Iris pigment epithelial cell (primary cell): ENCODE measurements around the gene NOX4.
A peak's percentile ranks its signal among the peaks of the same experiment; 100 is the strongest.
"Not testable (repeated sequence)": the region's sequence is repeated elsewhere in the genome, so short reads cannot be mapped to it uniquely, and the experiment has no call there.

Experiments
- DNase-seq: peaks from one replicate; pipeline ENCODE4 v3.0.0-alpha.2; 2011; ENCODE audit warnings: low read depth

Gene NOX4

DNA sequence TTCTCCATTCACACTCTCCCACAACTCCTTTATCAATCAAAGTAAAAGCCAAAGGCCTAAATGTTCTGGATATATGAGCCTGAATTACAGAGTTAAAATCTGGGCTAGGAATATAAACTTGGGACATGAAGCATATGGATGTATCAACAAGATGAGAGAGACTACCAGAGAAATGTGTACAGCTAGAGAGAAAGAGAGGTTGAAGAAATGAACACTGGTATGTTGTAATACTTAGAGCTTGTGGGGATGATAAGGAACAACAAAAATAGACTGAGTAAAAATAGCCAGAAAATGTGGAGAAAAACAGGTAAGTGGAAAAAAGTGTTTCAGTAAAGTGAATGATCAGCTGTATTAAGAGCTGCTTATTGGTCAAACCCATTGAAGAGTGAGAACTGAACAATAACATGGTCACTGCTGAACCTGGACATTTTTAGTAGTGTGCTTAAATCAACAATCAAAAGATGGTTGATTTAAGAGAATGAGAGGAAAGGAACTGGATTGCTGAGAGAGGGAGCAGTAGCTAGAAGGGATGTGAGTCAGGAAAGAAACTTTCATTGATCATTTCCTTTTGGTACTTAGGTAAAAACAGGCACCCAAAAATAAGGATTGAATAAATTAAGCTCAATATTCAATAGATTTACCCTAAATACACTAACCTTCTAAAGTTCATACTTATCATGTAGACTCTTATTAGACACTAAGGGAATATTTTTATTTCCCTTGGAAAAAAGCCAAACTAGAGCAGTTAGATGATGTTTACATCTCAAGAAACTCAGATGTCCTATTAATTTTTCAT is 111.0 kb downstream of the NOX4 start:
- DNase-seq, result peak; percentile 60

DNA sequence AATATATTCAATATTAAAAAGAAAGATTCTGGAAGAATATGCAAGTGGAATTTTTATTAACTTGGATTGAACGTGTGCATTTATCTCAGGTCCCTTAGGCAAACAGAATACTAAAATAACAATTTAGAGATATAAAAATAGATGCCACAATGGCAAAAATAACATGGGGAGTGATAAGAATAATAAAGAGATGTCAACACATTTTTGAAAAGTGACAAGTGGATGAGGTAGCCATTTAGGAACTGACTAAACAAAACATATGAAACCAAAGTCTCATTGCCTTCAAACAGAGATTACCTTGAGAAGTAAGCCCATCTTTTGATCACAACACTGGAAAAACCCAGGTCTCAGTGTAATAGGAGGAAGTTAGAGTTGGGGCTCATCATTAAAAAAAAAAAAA is 112.2 kb downstream of the NOX4 start:
- peak; percentile 7 for DNase-seq

DNA sequence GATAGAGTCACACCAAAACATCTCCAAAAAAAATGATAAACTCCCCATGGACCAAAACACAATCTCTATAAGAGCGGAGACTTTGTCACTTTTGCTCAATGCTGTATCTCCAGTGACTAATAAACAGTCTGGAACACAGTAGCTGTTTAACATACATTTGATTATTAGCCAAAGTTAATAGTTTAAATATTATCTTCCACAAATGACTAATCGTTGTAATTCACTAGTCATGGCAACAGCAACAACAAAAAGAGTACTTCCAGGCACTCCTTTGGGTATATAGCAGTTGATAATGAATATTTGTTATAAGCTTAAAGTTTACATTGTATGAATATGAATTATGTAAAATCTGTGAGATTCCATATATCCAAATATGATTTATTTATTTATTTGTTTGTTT is 121.8 kb downstream of the NOX4 start:
- DNase-seq, result peak; percentile 23

GRCh38 chr11:89364856-89365255 is 126.3 kb downstream of the NOX4 start:
- DNase-seq, result not testable (repeated sequence)

- DNase-seq, result no peak
Observed at GRCh38 chr11:89361734-89362133, 129.4 kb downstream of the NOX4 start.

- not testable (repeated sequence) for DNase-seq
Observed at GRCh38 chr11:89359208-89359607, 132.0 kb downstream of the NOX4 start.

DNA sequence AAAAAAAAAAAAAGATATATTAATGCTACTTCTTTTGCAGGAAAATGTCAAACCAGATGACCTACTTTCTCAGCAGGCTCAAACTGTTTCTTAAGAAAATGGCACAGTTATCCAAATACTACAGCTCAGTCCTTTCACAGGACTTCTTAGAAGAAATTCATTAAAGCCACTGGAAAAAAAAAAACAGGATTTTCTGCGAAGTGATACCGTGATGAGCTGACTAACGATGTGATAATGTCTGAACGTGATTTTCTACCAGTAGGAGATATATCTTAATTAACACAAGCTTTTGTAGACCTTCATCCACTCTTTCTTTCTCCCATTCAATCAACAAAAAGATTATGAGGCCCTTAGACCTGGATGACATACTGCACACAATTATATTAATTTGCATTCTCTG is 132.4 kb downstream of the NOX4 start:
- DNase-seq, result no peak

DNA sequence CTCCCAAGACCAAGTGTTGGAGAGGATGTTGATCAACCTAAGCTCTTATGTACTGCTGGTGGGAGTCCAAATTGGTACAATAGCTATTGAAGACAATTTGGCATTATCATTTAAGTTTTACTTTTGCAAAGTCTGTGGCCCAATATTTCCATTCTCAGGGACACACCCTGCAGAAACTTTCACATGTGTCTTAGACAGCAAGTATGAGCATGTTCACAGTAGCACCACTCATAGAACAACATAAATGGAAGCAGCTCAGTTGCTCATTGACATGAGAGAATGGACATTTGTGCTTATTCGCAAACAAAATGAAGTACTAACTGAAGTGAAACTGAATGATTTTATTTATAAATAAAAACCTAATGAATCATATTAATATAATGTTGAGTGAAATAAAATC is 135.5 kb downstream of the NOX4 start:
- DNase-seq, result no peak

- DNase-seq, result not testable (repeated sequence)
Observed at GRCh38 chr11:89354513-89354912, 136.7 kb downstream of the NOX4 start.

DNA sequence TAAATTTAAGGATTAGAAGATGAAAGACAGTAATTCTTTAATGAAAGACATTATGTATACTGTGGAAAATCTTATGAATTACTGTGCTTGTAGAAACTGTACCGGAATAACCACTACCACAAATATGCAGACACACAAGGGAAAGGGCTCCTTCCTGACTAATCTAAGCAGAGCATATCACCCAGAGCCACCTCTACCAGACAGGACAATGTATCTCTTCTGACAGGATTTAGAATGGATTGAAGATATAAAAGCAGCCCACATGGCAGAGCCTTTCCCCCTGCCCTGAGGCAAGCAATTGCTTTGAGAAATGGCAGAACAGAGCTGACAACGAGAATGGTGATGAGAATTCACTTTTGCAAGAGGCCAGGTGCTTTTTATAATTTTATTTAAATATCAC is 144.1 kb downstream of the NOX4 start:
- DNase-seq, result peak; percentile 23

DNA sequence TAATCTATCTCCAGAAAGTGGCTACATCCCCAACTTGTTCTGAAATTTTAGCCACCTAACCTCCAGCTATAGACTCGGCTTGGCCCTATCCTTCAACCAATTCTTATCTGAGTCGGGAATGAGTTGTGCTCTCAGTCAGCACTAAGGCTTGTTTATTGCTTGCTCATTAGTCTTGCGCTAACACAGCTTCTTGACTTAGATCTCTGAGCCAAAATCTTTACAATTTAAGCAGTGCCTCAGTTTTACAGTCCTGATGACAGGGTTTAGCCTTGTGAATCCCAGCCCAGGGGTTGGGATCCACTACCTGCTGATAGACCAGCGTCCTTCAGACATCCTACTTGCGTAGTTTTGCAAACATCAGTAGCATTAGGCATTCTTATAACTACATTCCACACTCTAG is 144.6 kb downstream of the NOX4 start:
- no peak for DNase-seq

DNA sequence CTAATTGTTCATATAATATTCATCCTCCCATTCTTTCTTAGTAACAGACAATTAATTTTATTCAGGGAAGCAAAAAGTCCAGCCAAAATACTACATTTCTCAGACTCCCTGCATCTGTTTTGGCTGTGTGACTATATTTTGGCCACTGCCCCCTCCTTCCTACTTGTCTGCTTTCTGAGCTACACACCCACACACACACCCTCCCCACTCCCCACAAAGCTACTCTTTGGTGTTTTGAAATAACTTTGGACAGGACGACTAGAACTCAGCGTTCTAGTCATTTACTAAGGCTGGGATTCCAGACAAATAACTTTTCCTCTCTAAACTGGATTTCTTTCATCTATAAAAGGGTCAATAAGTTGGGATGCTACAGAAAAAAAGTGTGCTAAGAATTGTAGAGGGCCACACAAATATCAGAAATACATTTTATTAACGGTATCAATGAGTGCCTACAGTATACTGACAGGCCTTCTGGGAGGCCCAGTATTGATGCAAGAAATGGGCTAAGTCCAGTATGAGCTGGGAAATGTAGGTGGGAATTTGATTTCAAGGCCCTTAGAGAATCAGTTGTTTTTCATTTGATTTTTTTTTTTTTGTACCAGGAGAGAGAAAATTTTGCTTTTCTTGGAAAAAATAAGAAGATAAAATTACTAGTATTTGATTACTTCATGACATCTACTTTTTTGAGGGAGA is 148.1 kb downstream of the NOX4 start:
- peak; percentile 63 for DNase-seq

GRCh38 chr11:89340450-89340849 is 150.7 kb downstream of the NOX4 start:
- DNase-seq, result peak; percentile 64

GRCh38 chr11:89338073-89338472 is 153.1 kb downstream of the NOX4 start:
- DNase-seq, result not testable (repeated sequence)

DNA sequence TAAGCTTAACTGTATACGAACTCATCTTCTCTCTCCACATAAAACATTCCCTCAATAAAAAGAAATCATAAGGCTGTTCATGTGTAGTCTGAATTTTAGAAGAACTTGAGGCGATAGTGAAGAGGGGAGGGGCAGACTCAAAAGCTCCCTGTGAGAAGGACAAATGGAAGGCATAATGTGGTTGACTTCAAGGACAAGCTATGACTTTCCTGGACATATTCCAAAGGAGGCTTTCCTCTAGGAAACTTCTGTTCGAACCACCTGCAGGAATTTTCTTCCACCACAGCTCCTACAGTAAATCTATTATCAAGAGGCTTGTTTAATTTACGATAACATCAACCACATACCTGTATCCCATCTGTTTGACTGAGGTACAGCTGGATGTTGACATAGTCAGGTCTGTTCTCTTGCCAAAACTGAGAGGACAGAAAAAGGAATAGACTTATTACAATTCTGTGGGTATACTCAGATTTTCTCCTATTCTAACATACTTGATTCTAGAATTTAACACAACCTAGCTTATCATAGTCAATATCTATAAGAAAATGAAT is 154.0 kb downstream of the NOX4 start:
- peak; percentile 15 for DNase-seq

DNA sequence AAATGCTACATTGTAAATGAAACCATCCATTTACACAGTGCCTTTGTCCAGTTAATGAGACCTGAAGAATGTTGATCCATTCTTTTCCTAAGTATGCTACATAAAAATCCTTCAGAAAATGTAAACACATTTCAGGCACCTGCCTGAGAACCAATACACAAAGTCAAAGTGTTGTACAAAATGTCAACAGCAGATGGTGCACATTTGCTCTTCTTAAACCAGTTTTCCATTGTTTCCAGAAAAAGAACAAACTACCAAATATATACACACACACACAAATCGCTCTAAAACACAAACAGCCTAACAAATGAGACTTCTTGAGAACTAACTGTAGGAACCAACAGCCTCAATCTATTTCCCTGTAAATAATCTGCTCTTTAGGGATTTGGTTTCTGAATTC is 157.5 kb downstream of the NOX4 start:
- DNase-seq, result peak; percentile 46

- peak; percentile 25 for DNase-seq
Observed at GRCh38 chr11:89331940-89332339, 159.2 kb downstream of the NOX4 start.

- DNase-seq, result no peak
Observed at GRCh38 chr11:89327885-89328284, 163.3 kb downstream of the NOX4 start.

DNA sequence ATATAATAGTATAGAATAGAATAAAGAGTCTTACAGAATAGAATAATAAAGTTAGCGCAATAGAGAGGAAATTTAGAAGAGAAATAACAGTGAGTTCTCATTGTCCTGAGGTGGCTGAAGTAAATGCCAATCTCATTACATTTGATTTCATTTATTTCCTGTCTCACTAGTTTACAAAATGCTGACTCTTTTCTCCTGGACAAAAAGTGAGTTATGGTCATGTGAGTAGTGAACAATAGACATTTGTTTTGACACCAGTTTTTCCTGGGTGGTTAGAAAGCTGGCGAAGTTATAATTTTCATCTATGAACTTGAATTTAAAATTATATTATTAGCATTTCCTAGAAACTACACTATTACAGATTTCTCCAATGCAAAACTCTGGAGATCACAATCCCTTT is 169.8 kb downstream of the NOX4 start:
- no peak for DNase-seq

DNA sequence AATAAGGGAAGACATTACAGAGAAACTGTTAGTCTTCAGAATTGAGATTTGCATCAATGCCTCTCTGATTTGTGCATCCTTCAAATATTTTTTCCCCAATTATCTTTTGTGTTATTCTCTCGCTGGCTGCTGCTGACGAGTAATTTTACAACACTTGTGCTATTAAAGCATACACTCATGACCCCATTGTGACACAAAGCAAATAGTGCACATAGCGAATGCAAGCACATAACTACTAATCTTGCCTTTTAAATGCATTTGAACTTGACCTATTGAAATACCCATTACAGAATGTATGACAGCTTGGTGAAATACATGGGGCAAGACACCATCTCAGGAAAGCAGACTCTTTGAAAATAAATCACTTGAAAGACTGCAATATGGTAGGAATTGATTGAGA is 180.6 kb downstream of the NOX4 start:
- not testable (repeated sequence) for DNase-seq

DNA sequence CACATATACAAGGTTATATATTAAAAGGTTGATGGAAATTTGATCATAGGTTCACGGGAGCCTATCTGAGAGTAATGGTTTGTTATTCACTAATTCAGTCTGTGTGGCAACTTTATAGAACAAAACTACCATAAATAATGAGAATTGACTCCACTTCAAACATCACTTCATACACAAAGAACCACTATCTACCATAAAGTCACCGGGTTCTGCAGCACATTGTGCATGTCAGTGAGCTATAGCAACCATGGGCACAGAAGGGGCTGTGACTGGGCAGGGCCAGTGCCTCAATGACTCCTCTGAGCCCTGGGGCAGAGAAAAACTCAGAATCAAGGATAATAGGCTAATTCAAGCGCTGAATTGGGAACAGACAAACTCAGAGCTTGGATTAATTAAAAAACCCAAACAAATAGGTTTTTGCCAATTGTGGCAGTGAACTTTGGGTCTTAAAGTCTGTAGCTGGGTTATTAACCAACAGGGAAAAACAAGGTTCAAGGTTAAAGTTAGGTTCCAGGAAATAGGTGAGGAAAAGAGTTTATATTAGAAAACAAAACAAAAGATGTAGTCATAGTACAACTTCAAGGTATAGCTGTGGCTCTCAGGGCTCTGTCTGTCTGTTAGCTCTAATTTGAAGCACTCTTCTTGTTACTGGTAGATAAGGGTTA is 181.7 kb downstream of the NOX4 start:
- not testable (repeated sequence) for DNase-seq

GRCh38 chr11:89308272-89308671 is 182.9 kb downstream of the NOX4 start:
- not testable (repeated sequence) for DNase-seq

- DNase-seq, result not testable (repeated sequence)
Observed at GRCh38 chr11:89303029-89303428, 188.1 kb downstream of the NOX4 start.
